ENCODE data around the gene THSD4.

GRCh38 chr15:71825021-71825730, 709.9 kb downstream of the THSD4 start:
- TF ChIP-seq CTCF (IDR thresholded peaks at IDR 0.05) (no peak), POLR2A (IDR thresholded peaks at IDR 0.05) (no peak)

Measured in thyroid gland (tissue), 4 donors.